Mammary epithelial cell (primary cell): ENCODE measurements around the gene MRPS34.

ENCODE experiments used
- EZH2 ChIP-seq: IDR thresholded peaks from 2 replicates; pipeline ENCODE4 v1.6.1; 2012; ENCODE audit warnings: low read length, inconsistent platforms, borderline replicate concordance
- TF ChIP-seq, protein P1 (sequence below), 2 donors: IDR thresholded peaks in 1 of 2; conservative IDR thresholded peaks in 1 of 2; 2 replicates each; pipeline ENCODE4 v1.5.1; 2011 to 2012; ENCODE audit warnings: inconsistent platforms in 2 of 2, low read length in 2 of 2, mild to moderate bottlenecking in 2 of 2, control low read depth in 1 of 2, low read depth in 1 of 2; ENCODE audit not compliant: insufficient read depth in 1 of 2; ENCODE audit errors: extremely low read depth in 1 of 2

DNA sequence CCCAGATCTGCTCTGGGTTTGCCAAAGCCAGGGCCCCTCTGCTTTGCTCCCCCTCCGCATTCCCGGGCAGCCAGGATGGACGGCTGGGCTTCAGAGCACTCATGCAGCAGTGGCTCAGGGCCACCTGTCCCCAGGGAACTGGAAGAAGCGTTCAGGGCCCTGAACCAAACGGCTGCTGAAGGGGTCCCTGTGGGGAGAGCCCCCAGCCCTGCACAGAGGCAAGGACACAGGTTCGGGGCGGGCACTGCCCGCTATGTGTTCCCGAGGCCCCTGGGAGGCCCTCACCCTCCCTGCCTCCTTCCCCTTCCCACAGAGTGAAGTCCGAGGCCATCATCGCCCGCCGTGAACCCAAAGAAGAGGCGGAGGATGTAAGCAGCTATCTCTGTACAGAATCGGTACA, 12.0 kb downstream of the MRPS34 start:
- TF ChIP-seq, protein P1, sequence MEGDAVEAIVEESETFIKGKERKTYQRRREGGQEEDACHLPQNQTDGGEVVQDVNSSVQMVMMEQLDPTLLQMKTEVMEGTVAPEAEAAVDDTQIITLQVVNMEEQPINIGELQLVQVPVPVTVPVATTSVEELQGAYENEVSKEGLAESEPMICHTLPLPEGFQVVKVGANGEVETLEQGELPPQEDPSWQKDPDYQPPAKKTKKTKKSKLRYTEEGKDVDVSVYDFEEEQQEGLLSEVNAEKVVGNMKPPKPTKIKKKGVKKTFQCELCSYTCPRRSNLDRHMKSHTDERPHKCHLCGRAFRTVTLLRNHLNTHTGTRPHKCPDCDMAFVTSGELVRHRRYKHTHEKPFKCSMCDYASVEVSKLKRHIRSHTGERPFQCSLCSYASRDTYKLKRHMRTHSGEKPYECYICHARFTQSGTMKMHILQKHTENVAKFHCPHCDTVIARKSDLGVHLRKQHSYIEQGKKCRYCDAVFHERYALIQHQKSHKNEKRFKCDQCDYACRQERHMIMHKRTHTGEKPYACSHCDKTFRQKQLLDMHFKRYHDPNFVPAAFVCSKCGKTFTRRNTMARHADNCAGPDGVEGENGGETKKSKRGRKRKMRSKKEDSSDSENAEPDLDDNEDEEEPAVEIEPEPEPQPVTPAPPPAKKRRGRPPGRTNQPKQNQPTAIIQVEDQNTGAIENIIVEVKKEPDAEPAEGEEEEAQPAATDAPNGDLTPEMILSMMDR (conservative IDR thresholded peaks at IDR 0.05 in 1 of 2, IDR thresholded peaks at IDR 0.05 in 1 of 2; ENCODE audit: extremely low read depth in 1 of 2, insufficient read depth in 1 of 2, low read depth in 1 of 2, low read length in 2 of 2) = no peak
- TF ChIP-seq EZH2 = no peak
